ACC112 (cell line): Measurements from ENCODE around the gene MBD2.
"Not testable (repeated sequence)": the region's sequence is repeated elsewhere in the genome, so short reads cannot be mapped to it uniquely, and the experiment has no call there.

Experiments
- H2AFZ ChIP-seq: fragments of 200-600 bp; sonication (generic); one replicate; pipeline ENCODE4 v1.6.0; 2017; ENCODE audit warnings: antibody characterized with exemption, low read length; ENCODE audit not compliant: unreplicated experiment
- H3K27ac ChIP-seq: fragments of 200-600 bp; sonication (generic); 2 replicates; pipeline ENCODE4 v1.5.1; 2014; ENCODE audit warnings: low read depth, mild to moderate bottlenecking, antibody characterized with exemption, low read length, moderate library complexity
- H3K27me3 ChIP-seq: fragments of 200-600 bp; sonication (generic); 2 replicates; pipeline ENCODE4 v1.6.1; 2014; ENCODE audit warnings: mild to moderate bottlenecking, antibody characterized with exemption, low read length, moderate library complexity, mixed read lengths; ENCODE audit not compliant: insufficient read depth
- H3K36me3 ChIP-seq: fragments of 200-600 bp; sonication (generic); 2 replicates; pipeline ENCODE4 v1.6.1; 2016; ENCODE audit warnings: mild to moderate bottlenecking, antibody characterized with exemption, low read length, moderate library complexity, mixed read lengths; ENCODE audit not compliant: insufficient read depth
- H3K4me1 ChIP-seq: fragments of 200-600 bp; sonication (generic); one replicate; pipeline ENCODE4 v1.6.1; 2016; ENCODE audit warnings: low read length, mixed read lengths; ENCODE audit not compliant: insufficient read depth, unreplicated experiment, control insufficient read depth
- H3K4me3 ChIP-seq: fragments of 200-600 bp; sonication (generic); 2 replicates; pipeline ENCODE4 v1.5.1; 2014; ENCODE audit warnings: mild to moderate bottlenecking, low read depth, low read length
- H3K79me2 ChIP-seq: fragments of 200-600 bp; sonication (generic); one replicate; pipeline ENCODE4 v1.6.0; 2016; ENCODE audit warnings: low read length; ENCODE audit not compliant: control insufficient read depth, unreplicated experiment, insufficient read depth

The MBD2 gene

DNA sequence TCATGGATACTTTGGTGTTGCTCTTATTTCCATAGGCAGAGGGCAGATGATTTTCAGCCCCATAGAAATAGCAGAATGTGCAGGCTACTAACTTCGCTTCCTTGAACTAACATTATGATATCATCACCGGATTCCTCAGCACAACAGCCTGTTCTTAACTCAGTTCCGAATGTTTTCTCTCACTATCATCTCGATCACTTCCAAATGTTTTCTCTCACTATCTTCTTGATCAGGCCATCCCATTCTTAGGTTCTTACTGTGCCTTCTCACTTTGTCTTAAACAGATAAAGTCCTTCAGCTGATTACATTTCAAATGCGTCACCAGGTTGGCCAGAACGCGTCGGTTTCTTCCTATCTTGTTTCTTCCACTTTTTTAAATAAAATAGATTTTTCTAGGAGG, 11.4 kb upstream of the MBD2 start:
- Histone ChIP-seq H3K27ac (no peak overlapping the region), H3K79me2 (no peaks in the 10 kb centered on the region), H3K4me3 (no peak overlapping the region), H3K36me3 (no peaks in the 10 kb centered on the region), H2AFZ (no peak overlapping the region), H3K27me3 (no peaks in the 10 kb centered on the region), H3K4me1 (no peaks in the 10 kb centered on the region)

DNA sequence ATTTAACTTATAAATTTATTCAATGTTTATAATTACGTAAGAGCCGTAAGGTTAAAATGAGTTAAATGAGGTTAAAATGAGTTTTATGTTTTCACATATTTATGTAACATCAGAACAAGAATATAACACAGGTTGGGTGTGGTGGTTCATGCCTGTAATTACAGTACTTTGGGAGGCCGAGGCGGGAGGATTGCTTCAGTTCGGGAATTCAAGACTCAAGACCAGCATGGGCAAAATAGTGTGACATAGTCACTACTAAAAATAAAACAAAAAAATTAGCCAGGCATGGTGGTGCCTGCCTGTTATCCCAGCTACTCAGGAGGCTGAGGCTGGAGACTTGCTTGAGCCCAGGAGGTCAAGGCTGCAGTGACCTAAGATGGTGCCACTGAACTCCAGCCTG, 9.3 kb upstream of the MBD2 start:
- H3K4me3 ChIP-seq: no peak overlapping the region

DNA sequence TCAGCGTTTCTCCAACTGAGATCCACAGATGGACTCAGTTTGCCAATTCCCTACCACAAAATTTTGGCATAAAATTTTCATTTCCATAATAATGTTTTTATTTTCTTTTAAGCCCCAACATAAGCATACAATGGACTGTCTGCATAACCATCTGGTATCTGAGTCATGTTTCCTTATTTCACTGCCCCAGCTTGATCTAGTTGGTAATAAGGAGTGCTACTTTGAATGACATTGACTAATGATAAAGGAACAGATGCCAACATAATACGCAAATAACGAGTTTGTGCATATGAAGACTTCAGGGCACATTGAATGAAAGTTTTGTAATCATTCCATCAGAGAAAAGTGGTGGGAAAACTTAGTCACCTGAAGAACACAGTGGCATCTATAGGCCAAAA, 8.8 kb upstream of the MBD2 start:
- no peaks in the 10 kb centered on the region for H3K27me3 ChIP-seq
- H3K4me1 ChIP-seq: no peaks in the 10 kb centered on the region
- no peak overlapping the region for H3K27ac ChIP-seq
- no peak overlapping the region for H2AFZ ChIP-seq
- no peaks in the 10 kb centered on the region for H3K36me3 ChIP-seq
- no peak overlapping the region for H3K4me3 ChIP-seq
- H3K79me2 ChIP-seq: no peaks in the 10 kb centered on the region

More for the DNA sequence above, 9.3 kb upstream of the MBD2 start:
- no peaks in the 10 kb centered on the region for H3K79me2 ChIP-seq
- no peak overlapping the region for H3K27ac ChIP-seq
- H3K36me3 ChIP-seq: no peaks in the 10 kb centered on the region
- no peaks in the 10 kb centered on the region for H3K27me3 ChIP-seq
- no peak overlapping the region for H2AFZ ChIP-seq
- H3K4me1 ChIP-seq: no peaks in the 10 kb centered on the region

DNA sequence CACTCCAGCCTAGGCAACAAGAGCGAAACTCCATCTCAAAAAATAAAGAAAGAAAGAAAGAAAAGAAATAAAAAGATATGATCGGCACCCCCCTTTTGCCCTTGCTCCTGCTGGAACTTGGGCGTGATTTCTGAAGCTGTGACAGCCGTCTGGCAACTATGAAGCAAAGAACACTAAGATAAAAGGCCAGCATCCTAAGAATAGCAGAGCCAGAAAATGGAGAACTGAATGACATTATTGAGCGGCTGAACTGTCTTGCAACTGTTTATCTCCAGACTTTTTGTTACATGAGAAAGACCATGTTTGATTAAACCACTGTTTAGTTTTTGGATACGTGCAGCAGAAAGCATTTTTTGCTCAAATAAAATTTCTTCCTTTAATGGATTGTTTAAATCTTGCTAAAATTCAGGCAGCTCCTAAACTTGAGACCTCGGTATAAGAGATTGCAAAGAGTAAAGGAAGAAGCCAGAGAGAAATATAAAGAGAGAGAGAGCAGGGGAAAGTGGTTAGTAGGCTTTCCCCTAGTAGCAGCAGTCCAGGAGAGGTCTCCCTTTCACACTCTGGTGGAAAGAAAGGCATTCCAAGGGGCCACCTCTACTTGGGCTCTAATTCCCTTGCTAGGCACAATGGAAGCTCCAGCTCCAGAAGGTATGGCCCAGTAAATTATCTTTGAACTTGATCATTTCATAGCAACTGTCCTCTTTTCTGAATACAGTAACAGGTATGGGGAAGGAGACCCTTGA, 8.2 kb upstream of the MBD2 start:
- H3K36me3 ChIP-seq: no peaks in the 10 kb centered on the region
- H3K4me3 ChIP-seq: no peak overlapping the region
- H3K79me2 ChIP-seq: no peaks in the 10 kb centered on the region
- no peak overlapping the region for H3K27ac ChIP-seq
- no peak overlapping the region for H2AFZ ChIP-seq
- no peaks in the 10 kb centered on the region for H3K4me1 ChIP-seq
- H3K27me3 ChIP-seq: no peaks in the 10 kb centered on the region

DNA sequence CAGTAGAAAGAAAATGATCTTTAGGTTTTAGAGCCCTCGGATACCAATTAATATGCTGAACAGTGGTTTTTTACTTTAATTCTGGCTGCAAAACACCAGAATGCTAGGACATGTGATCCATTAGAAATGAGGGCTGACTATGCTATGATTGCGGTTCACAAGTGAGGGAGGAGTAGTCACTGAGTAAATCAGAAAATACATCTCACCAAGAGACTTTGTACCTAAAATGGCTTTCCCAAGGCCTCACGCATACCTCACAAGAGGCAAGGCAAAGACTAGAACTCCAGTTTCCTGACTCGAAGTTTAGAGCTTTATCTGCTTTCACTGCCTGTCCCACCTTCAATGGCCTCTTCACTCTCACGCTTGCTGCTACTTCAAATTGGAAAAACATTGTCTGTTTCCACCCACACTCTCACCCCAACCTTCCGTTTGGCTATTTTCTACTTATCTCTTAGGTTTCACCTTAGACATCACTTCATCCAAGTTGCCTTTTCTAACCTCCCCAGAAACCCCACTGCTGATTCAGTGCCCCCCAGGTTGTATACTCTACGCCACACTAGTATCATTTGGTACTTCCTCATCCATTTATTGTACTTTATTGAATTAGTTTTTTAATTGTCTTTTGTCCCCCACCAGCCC, 5.1 kb upstream of the MBD2 start:
- Histone ChIP-seq H3K36me3 (no peaks in the 10 kb centered on the region), H3K4me3 (no peak overlapping the region), H3K79me2 (no peaks in the 10 kb centered on the region), H2AFZ (no peak overlapping the region), H3K4me1 (peaks cover 3% of the 10 kb centered on the region), H3K27ac (no peak overlapping the region), H3K27me3 (no peaks in the 10 kb centered on the region)

DNA sequence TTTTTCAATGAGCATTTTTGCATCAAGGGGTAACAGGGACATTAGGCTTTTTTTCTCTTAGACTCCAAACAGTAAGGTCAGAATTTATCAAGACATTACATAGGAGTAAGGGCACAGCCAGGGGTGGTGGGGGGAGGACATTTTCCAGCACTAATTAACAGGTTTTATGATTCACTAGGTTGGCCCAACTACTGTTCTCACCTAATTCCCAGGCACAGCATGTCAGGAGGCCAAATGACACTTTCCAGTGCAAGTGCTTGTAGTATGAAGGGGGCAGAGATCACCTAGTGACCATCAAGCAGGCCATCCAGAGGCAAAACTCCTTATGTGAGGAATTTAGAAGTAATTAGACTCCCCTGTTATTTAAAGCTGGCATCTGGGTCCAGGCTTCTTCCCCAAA, 3.9 kb upstream of the MBD2 start:
- no peaks in the 10 kb centered on the region for H3K27me3 ChIP-seq
- H3K36me3 ChIP-seq: no peaks in the 10 kb centered on the region
- H2AFZ ChIP-seq: no peak overlapping the region
- peaks cover 3% of the 10 kb centered on the region for H3K4me1 ChIP-seq
- no peak overlapping the region for H3K27ac ChIP-seq
- H3K79me2 ChIP-seq: peaks cover 7% of the 10 kb centered on the region
- H3K4me3 ChIP-seq: no peak overlapping the region

DNA sequence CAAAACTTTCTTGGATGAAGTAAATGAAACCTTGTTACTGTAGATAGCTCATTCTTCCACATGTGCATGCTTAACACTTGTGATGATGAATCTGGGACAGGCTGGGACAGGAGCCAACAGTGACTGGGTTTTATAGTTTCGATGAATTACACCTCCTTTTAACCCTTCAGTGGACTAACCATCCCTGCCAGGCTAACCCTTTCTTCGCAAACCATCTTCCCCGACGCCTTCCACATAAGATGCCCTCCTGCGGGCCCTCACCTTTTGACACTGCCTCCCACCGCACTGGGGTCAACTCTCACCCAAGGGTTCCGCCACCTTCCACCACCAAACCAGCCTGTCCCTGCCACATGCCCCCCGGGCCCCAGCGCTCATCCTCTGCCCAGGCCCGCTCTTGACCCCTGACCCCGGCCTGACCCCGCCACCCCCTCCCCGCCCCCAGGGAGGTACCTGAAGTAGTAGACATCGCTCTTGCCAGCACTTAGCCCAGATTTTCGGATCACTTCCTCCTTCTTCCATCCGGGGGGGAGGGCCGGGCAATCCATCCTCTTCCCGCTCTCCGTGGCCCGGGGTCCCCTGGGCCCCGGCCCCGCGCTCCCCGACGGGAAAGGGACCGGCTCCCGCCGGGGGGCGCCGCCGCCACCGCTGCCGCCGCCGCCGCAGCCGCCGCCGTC, 764 bp downstream of the MBD2 start:
- no peaks in the 10 kb centered on the region for H3K27me3 ChIP-seq
- H3K36me3 ChIP-seq: peaks cover 6% of the 10 kb centered on the region; the same call in 1 of the 2 replicates
- peak overlapping the region; percentile 46 for H2AFZ ChIP-seq
- H3K27ac ChIP-seq: peak overlapping the region; percentile 65; the same call in 1 of the 2 replicates
- H3K4me3 ChIP-seq: peak overlapping the region; percentile 99
- H3K4me1 ChIP-seq: peaks cover 23% of the 10 kb centered on the region
- H3K79me2 ChIP-seq: peaks cover 52% of the 10 kb centered on the region

DNA sequence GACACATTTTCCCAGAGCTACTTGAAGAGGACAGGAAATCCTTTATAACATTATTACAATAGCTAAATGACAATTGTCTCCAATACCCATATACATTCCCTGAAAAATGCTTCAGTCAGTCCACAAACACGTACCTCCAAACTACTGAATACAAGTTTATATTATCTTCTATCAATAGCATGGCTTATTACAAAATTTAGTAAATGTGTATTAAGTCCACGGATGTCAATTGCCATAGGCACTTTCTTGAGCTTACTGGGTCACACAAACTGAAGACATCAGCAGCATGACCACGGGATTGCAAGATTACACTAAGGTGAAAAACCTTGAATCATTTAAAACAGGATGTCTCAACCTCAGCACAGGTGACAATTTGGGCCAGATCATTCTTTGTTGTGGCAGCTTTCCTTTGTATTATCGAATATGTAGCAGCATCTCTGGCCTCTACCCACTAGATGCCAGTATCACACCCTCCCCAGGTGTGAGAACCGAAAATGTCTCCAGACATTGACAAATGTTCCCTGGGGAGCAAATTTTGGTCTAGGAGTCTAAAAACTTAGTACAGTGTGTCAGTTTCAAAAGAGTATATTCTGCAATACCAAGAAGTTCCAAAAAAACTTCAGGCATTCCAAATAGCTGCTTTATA, 1.4 kb downstream of the MBD2 start:
- Histone ChIP-seq H3K79me2 (peaks cover 58% of the 10 kb centered on the region), H2AFZ (no peak overlapping the region), H3K4me1 (peaks cover 23% of the 10 kb centered on the region), H3K36me3 (peaks cover 6% of the 10 kb centered on the region; the same call in 1 of the 2 replicates), H3K27ac (no peak overlapping the region), H3K4me3 (peak overlapping the region; percentile 99), H3K27me3 (no peaks in the 10 kb centered on the region)

DNA sequence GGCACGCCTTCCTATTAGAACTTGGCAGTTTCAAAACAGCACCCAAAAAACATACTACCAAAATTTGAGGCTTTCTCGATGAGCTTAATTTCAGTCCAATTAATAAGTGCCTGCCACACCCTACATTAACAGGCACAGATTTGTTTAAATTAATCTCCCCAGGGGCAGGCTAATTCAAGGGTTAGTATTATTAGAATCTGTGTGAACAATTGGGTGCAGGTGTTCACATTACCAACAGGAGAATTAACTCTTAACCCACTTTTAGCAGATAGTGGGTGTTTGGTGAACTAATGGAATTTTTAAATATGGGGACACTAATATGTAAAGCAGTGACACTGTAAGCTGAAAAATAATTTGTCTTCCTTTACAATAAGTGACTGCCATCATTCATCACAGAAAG, 4.1 kb downstream of the MBD2 start:
- peaks cover 84% of the 10 kb centered on the region for H3K79me2 ChIP-seq
- peaks cover 6% of the 10 kb centered on the region; the same call in 1 of the 2 replicates for H3K36me3 ChIP-seq
- no peak overlapping the region for H3K4me3 ChIP-seq
- peaks cover 23% of the 10 kb centered on the region for H3K4me1 ChIP-seq
- H3K27me3 ChIP-seq: no peaks in the 10 kb centered on the region
- no peak overlapping the region for H2AFZ ChIP-seq
- no peak overlapping the region for H3K27ac ChIP-seq

DNA sequence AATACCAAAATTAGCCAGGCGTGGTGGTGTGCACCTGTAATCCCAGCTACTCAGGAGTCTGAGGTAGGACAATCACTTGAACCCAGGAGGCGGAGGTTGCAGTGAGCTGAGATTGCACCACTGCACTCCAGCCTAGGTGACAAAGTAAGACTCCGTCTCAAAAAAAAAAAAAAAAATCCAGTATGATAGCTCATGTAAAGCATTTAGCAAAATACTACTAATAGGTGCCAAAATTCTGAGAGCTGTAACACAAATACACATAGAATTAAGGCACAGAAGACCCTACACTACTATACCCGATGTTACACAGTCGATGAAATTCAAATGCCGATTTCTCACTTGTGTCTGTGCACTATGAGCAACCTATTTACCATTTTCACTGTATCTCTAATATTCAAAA, 5.7 kb downstream of the MBD2 start:
- not testable (repeated sequence) for H2AFZ ChIP-seq, H3K27ac ChIP-seq, H3K4me3 ChIP-seq, H3K27me3 ChIP-seq, H3K36me3 ChIP-seq
- Histone ChIP-seq H3K79me2 (peaks cover 95% of the 10 kb centered on the region), H3K4me1 (peaks cover 20% of the 10 kb centered on the region)
